Fibroblast of skin of right biceps (primary cell): Measurements from ENCODE around the gene PMPCA.
A peak's percentile ranks its signal among the peaks of the same experiment; 100 is the strongest.

Experiments
- DNase-seq: peaks from one replicate; pipeline ENCODE4 v3.0.0-alpha.2; 2013

Gene PMPCA

GRCh38 chr9:136410500-136411287 is at the start of gene PMPCA, which contains the start of gene ENTR1:
TSS of gene PMPCA (plus strand) at chr9:136410658. CDS start at chr9:136410669, 11 bp downstream.
TSS of gene ENTR1 (minus strand) at chr9:136410614. CDS start at chr9:136410397, 217 bp downstream.
- peak; percentile 88 for DNase-seq

DNA sequence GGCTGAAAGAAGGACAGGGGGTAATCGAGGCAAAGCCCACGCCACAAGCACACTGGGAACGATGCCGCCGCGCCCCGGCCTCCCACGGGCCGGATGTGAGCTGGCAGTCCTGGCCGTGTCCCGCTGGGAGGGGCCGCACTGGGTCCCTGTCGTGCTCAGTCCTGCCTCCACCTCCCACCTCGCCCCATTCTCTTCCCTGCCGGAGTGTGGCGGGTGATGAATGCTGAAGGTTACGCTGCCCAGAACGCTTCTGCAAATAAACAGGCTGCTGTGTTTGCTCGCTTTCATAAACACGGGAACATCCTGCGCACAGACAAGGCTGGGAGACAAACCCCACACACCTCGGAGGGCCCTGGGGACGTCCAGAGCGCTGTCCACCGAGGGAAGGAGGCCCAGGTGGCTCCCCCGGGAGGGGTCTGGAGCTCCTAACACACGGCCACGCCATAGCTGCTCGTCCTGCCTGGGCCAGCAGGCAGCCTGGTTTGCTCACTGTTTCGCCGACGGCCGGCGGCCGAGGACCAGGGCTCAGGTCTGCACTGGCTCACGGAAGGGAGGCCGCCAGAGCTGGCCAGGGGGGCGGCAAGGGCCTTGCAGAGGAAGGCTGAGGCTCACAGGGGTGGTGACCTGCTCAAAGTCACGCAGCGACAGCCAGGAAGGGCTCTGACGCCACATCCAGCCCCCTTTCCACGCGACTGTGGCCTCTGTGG is 49.3 kb upstream of the PMPCA start:
- DNase-seq: no peak

- no peak for DNase-seq
These were observed 48.6 kb upstream of the PMPCA start for GRCh38 chr9:136361754-136362449.

DNA sequence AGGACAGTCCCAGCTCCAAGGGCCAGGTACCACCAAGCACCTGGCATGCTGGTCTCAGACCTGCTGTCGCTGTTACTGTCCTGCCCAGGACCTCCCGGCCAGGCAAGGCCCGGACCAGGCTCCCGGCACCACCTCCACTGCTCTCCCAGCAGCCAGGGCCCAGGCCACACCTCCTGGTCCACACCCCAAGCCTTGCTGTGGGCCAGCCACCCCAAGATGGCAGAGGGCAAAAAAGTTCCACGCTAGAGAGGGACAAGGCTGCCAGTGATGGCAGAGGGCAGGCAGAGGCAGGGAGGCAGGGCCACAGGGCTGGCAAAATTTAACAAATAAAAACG is 48.0 kb upstream of the PMPCA start:
- no peak for DNase-seq

GRCh38 chr9:136363106-136363948 is 47.1 kb upstream of the PMPCA start, which contains the start of gene DNLZ:
TSS of gene DNLZ (minus strand) at chr9:136363744. CDS start at chr9:136363714, 30 bp downstream.
- peak; percentile 95 for DNase-seq

DNA sequence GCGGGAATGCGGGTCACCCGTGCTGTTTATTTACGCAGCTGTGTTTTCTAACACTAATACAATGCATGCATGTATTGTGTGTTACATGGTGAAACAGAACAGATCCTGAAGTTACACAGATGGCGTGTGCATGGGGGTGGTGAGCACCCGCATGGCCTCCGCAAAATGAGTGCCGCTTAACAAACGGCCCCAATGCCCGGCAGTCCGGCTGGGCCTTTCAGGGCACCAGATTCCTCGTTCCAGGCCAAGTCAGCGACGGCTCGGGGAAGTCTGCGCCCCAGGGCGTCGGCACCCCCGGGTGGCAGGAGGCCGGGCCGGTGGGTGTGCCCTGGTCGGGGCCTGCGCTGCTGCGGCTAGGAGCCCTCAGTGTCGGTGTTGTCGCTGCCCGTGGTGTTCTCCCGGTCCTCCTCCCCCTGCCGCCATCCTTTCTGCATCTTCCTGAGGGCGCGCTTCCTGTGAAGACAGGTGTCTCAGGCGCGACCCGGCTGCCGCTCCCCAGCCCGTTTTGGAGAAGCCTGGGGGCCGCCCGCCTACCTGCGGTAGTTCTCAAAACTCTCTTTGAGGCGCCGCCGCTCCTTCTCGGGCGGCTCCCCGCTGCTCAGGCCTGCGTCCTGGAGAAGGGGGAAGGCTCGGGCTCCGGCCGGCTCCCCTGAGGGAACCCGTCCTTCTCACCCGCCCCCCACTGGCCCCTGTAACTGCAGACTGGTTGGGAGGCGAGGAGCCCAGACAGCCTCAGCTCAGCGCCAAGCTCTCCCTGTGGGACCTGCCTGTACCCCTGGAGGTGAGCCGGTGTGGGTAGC is 46.3 kb upstream of the PMPCA start:
- DNase-seq: no peak

GRCh38 chr9:136364942-136365774 is 45.3 kb upstream of the PMPCA start:
- DNase-seq: no peak

GRCh38 chr9:136365775-136366222 is 44.7 kb upstream of the PMPCA start:
- no peak for DNase-seq

GRCh38 chr9:136366826-136367225 is 43.6 kb upstream of the PMPCA start:
- no peak for DNase-seq

DNA sequence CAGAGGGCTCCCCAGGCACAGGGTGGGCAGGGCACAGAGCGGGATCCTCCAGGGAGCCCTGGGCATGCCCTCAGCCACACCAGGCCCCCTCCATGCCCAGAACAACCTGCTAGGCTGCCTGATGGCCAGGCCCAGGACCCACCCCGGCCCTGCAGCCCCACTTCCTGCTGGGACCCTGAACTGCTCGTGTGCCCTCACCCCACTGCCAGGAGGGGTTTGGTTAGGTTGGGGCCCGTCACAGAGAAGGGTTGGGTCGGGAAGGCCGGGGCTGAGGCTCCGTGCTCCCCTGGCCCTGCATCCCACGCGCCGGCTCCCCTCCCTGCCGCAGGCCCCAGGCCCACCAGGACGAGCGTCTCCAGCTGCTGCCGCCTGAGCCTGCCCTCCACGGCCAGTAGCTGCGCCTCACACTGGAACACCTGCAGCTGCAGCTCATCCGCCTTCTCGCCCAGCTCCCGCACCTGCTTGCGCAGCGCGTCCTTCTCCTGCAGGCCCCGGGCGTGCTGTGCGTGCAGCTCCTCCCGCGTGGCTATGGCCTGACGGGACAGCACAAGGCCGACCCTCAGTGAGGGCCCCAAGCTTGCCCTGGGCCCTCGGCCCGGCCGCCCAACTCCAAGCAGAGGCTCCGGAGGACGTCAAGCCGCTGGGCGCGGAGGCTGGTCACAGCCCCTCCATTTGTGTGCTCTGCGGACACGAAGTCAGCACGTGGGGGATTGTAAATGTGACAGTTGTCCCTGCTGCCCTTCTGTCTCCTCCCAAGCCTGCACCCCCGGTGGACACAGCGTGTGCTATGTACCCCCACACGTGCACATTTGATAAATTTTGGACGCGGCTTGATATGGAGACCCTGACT is 42.9 kb upstream of the PMPCA start:
- no peak for DNase-seq

- no peak for DNase-seq
These were observed 42.3 kb upstream of the PMPCA start for GRCh38 chr9:136368190-136368589.

GRCh38 chr9:136370037-136370436 is 40.4 kb upstream of the PMPCA start:
- no peak for DNase-seq

- DNase-seq: no peak
These were observed 39.5 kb upstream of the PMPCA start for GRCh38 chr9:136370687-136371532.

DNA sequence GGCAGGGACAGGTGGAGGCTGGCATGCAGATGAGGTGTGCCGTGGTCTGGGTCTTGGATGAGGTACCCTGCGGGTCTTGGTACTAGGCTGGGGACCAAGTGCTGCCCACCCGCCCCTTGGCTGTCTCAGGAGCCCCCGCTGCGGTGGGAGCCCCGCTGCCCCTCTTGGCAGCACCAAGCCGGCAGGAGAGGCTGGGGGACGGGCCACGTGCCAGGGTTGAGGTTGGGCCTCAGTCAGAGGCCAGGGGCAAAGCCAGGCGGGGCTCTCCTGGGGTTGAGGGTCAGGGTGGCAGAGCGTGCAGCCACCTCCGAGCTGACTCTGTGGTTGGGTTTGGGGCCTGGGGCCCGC is 39.0 kb upstream of the PMPCA start:
- DNase-seq: no peak

- no peak for DNase-seq
These were observed 38.5 kb upstream of the PMPCA start for GRCh38 chr9:136372006-136372405.

- peak; percentile 56 for DNase-seq
These were observed 37.7 kb upstream of the PMPCA start for GRCh38 chr9:136372561-136373299.

GRCh38 chr9:136373300-136374182 is 36.9 kb upstream of the PMPCA start, which contains the start of gene CARD9:
TSS of gene CARD9 (minus strand) at chr9:136373669. CDS start at chr9:136372078, 1,591 bp downstream.
- no peak for DNase-seq
